GM18951 (cell line): ENCODE data around the gene KPNA2.
"Not testable (repeated sequence)": the region's sequence is repeated elsewhere in the genome, so short reads cannot be mapped to it uniquely, and the experiment has no call there.

ENCODE experiments used
- POLR2A ChIP-seq: IDR thresholded peaks from 4 replicates; pipeline ENCODE4 v1.6.1; 2011; ENCODE audit warnings: mild to moderate bottlenecking; ENCODE audit not compliant: insufficient read length, insufficient read depth; ENCODE audit errors: extremely low read depth
- in situ Hi-C: fragments of 300-500 bp; cut with MboI; formaldehyde crosslinking; loops from one replicate; pipeline ENCODE4 v1.12.0; 2022; ENCODE audit warnings: low sequenced_read_pairs, mixed read lengths, inconsistent platforms; ENCODE audit not compliant: unreplicated experiment

KPNA2 gene

DNA sequence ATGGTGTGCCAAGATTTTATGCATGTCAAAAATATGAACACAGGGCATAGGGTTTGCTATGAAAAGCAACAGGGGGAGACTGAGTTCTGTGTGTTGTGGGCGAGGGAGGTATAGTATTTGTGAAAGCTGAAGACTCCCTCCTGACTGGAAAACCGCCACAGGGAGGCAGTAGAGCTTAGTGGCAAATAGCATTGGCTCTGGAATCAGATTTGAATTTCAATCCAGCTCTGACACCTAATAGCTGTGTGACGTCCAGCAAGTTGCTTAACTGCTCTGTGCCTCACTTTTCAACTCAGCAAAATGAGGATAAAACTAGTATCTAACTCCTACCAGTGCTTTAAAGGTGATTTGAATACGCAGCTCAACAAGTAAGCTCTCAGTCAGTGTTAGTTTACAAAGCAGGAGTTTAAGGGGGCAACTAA, 22.0 kb downstream of the KPNA2 start:
- TF ChIP-seq POLR2A, result no peak
- in situ Hi-C loops, result no loop called here

DNA sequence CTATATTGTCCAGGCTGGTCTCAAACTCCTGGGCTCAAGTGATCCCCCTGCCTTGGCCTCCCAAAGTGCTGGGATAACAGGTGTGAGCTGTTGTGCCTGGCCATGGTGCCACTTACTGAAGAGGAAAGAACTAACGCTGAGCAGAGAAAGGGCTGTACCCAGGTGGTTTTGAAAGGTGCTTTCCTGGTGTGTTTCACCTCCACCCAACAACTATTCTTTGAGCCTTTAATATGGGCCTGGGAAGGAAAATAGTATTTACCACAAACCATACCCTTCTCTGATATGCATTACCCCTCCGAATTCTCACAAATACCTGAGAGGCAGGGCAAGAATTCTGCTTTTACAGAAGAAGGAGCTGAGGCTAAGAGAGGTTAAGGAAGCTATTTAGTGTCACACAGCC, 24.8 kb downstream of the KPNA2 start:
- no peak for TF ChIP-seq POLR2A
- in situ Hi-C loops, result no loop called here

DNA sequence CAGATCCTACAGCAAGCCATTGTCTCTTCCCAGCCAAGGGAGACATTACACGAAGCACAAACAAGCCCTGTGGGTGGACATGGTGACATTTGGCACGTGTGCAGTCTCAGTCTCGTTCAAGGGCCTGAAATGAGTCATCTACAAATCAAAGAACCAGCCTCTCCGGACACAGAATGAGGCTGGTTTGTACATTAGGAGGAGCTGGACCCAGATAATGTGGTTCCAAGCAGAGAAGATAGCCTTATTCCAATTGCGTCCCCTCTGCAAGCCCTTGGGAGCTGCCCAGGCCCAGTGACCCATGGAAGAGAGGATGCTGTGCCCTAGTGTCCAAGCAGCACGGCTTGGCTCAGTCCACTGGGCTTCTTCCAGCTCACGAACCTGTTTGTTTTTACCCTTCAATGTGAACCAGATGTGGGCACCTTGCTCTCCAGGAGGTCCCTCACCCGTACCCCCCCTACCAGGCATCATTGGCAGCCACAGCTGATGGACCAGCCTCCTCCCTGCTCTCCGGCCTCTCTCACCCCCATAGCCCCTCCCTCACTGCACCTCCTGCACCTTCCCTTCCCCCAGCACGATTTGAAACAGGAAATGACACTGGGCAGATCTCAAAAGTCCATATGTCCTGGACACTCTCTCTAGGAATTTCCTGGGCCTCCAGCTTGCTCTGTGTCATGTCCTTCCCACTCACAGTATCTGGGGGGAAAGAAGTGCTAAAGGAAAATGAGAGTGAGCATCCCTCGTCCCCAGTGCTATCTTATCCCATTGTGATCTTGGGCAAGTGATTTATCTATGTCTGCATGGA, 26.2 kb downstream of the KPNA2 start:
- in situ Hi-C loops, result no loop called here
- no peak for TF ChIP-seq POLR2A

DNA sequence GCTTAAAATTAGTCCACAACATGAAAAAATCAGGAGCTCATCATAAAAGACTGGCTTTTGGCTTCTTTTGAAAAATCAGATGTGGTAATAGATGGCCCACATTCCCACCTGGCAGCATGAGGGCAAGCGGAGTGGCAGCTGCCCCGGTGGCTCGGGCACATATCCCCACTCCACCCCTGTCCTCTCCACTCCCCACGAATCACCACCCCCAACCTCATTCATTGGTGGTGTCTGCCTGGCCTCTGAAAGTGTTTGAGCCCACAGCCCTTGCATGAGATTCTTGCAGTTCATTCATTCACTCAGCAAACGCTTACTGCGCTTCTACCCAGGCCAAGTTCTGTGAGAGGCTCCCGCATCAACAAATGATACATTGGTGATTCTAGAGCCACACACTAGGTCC, 29.8 kb downstream of the KPNA2 start:
- in situ Hi-C loops, result not testable (repeated sequence)

DNA sequence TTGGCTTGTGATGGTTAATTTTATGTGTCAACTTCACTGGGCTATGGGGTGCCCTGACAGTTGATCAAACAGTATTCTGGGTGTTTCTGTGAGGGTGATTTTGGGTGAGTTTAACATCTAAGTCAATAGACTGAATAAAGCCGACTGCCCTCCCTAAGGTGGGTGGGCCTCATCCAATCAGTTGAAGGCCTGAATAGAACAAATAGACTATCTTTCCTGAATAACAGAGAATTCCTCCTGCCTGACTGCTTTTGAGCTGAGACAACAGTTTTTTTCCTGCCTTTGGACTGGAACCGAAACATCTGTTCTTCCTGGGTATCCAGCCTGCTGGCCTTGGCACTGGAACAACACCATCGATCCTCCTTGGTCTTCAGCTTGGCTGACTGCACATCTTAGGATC, 33.0 kb downstream of the KPNA2 start:
- in situ Hi-C loops, result not testable (repeated sequence)

DNA sequence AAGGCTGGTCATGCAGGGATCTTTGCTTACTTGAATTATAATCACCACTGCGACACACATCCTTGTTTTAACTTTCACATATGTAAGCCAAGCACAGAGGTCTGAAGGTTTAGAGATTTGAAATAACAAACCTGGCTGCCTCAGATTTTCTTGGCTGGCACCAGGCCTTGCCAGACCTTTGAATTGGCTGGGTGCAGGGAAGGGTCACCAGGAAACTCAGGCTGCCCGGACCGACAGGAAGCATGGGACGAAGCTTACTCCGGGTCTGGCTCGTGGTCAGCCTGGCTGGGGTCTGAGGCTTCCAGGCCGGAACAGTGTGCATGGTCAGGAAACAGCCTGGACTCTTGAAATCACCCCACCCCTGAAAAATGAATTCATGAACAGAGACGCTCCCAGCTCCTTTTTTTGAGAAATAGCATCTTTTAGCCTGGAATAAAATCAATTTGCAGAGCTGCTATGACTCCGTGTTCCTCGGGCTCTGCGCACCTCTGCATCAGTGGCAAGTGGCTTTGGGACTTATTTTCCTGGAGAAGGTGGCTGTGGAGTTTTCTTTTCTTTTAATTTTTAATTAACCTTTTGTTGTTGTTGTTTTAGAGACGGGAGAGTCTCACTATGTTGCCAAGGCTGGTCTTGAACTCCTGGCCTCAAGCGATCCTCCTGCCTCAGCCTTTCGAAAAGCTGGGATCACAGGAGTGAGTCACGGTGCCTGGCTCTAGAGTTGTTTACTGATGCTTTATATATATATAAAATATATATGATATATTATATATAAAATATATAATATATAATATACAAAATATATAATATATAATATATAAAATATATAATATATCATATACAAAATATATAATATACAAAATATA, 35.3 kb downstream of the KPNA2 start:
- in situ Hi-C loops, result not testable (repeated sequence)

DNA sequence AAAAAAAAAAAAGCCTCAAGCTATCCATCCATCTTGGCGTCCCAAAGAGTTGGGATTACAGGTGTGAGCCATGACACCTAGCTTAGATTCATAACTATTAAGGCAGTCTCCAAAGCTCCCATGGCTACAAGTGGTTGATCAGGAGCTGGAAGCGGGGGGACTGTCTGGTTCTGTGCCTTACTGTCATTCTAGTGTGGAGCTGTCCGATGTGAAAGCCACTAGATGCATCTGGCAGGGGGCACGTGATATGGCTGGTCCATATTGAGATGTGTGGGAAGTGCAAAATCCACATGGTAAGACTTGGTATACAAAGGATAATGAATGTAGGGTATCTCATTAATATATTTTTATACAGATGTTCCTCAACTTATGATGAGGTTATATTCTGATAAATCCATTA, 38.7 kb downstream of the KPNA2 start:
- in situ Hi-C loops, result no loop called here
- no peak for TF ChIP-seq POLR2A

DNA sequence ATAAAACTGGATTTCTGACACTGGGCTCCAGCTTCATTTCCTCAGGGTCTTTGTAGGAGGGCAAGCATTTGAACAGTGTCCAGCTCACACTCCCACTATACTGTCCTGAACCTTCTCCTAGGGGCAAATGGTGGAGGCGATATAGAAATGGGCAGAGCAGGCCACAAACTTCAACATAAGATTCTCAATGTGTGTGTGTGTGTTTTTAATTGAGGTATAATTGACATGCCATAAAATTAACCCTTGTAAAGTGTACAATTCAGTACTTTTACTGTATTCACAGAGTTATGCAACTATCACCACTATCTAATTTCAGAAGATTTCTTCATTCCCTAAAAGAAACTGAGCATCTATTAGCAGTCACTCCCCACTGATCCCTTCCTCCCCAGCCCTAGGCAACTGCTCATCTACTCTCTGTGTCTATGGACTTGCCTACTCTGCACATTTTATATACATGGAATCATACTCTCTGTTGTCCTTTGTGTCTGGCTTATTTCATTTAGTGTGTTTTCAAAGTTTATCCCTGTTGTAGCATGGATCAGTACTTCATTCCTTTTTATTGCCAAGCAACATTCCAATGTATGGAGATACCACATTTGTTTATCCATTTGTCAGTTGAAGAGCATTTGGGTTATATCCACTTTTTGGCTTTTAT, 40.5 kb downstream of the KPNA2 start:
- in situ Hi-C loops, result not testable (repeated sequence)

DNA sequence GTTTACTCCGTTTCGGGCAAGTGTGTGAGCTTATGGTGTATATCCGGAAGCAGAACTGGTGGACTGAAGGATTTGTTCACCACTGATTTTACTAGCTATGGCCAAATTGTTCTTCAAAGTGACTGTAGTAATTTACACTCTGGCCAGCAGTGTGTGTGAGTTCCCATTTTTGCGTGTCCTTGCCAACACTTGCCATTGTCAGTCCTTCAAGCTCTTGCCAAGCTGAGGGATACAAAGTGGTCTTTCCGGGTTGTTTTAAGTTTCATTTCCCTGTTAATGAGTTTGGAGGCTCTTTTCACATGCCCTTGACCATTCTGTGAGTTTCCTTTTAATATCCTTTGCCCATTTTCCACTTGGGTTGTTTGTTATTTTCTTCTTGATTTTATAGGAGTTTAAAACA, 42.0 kb downstream of the KPNA2 start:
- in situ Hi-C loops, result not testable (repeated sequence)

DNA sequence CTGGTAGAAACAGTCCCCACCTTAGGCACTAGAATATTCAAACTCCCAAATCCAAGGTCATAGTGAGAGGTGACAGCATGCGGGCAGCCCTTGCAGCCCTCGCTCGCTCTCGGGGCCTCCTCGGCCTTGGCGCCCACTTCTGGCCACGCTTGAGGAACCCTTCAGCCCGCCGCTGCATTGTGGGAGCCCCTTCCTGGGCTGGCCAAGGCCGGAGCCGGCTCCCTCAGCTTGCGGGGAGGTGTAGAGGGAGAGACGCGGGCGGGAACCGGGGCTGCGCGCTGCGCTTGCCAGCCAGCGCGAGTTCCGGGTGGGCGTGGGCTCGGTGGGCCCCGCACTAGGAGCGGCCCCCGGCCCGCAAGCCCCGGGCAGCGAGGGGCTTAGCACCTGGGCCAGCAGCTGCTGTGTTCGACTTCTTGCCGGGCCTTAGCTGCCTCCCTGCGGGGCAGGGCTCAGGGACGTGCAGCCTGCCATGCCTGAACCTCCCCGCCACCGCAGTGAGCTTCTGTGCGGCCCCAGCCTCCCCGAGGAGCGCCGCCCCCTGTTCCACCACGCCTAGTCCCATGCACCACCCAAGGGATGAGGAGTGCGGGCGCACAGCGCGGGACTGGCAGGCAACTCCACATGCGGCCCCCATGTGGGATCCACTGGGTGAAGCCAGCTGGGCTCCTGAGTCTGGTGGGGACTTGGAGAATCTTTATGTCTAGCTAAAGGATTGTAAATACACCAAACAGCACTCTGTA, 45.0 kb downstream of the KPNA2 start:
- TF ChIP-seq POLR2A, result no peak

DNA sequence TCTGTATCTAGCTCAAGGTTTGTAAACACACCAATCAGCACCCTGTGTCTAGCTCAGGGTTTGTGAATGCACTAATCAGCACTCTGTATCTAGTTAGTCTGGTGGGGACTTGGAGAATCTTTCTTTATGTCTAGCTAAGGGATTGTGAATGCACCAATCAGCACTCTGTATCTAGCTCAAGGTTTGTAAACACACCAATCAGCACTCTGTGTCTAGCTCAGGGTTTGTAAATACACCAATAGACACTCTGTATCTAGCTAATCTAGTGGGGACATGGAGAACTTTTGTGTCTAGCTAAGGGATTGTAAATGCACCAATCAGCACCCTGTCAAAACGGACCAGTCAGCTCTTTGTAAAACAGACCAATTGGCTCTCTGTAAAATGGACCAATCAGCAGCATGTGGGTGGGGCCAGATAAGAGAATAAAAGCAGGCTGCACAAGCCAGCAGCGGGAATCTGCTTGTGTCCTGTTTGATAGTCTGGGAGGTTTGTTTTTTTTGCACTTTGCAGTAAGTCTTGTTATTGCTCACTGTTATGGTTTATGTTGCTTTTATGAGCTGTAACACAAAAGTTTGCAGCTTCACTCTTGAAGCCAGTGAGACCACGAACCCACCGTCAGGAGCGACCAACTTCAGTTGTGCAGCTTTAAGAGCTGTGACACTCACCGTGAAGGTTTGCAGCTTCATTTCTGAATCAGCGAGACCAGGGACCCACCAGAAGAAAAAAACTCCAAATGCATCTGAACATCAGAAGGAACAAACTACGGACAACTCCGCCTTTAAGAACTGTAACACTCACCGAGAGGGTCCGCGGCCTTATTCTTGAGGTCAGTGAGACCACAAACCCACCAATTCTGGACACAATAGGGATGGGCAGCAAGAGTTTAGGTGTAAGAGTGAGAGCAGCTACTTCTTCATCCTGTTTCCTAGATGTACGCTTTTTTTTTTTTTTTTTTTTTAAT, 46.0 kb downstream of the KPNA2 start:
- in situ Hi-C loops, result not testable (repeated sequence)

More for the DNA sequence above, 45.0 kb downstream of the KPNA2 start:
- in situ Hi-C loops, result no loop called here

DNA sequence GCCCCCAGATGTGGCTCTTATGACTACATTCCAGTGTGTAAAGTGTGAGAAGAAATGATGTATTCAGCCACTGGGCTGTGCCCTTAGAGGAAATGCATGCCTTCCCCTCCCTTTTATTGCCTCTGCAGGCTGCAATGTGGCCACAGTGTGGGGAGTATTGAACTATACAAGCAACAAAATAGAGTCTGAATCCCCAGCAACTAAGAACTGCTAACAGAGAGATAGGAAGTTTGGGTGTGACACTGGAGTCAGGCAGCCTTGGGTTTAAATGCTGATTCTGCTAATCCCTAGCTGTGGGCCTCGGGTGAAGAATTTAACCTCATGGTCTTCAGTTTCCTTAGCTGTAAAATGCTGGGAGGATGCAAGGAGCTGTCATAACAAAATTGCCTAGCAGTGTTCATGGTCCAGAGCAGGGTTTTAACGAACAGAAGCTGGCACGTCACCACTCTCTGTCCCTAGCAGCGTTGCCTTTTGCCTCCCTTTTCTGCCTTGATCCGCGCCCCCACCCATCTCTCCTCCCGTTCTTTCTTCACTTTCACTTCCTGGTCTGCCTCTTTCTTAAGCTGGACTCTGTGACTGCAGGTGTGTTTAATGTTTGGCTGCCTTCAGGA, 50.3 kb downstream of the KPNA2 start:
- in situ Hi-C loops, result no loop called here
- no peak for TF ChIP-seq POLR2A

DNA sequence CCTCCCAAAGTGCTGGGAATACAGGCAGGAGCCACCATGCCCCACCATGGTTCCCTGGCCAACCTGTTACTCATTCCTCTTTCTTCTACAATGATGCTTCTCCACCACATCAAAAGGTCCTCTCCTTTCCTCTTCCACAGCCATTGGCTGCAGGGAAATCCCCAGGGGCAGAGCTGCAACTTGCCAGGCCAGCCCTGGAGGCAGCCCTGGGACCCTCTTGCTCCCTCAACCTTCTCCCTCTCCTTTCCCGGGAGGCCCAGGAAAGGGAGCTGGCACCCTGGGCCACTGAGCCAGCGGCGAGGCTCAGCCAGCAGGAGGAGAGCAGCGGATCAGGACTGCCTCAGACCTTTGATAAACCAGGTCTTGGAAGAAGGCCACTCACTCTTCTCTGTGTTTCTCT, 51.1 kb downstream of the KPNA2 start:
- in situ Hi-C loops, result not testable (repeated sequence)

DNA sequence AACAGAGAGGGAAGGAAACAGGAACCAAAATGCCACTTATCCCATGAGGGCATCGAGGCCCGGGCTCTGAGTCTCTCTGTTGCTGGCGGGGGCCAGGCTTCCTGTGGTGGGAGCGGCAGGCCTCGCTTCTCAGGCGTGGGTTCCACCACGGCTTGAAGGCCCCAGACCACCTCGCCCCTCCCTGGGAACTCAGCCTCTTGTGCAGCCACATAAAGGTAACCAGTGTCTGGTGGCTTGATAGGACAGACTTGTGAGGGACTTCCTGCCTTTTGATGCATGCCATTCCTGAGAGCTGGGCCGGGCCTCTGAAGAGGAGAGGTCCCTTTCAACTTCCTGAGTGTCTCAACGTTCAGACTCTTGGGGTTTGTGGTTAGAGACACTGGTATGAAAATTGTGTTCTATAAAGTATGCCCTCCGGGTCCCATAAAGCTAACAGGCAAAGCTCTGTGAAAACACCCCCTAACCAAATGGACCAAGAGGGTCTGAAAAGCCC, 51.6 kb downstream of the KPNA2 start:
- in situ Hi-C loops, result not testable (repeated sequence)
